Measurements from ENCODE around the gene RFLNA. TPM values are rescaled to one million over a fixed set of nuclear protein-coding genes. Genes with fewer than 3 reads are reported as not detected.
"Not testable (repeated sequence)": the region's sequence is repeated elsewhere in the genome, so short reads cannot be mapped to it uniquely, and the experiment has no call there.

Gene RFLNA
- polyA plus RNA-seq, 1 donor: 5.0 TPM

GRCh38 chr12:124281309-124281708 is 13.6 kb upstream of the RFLNA start:
- no peak for DNase-seq

GRCh38 chr12:124282287-124282686 is 12.6 kb upstream of the RFLNA start:
- DNase-seq: no peak

DNA sequence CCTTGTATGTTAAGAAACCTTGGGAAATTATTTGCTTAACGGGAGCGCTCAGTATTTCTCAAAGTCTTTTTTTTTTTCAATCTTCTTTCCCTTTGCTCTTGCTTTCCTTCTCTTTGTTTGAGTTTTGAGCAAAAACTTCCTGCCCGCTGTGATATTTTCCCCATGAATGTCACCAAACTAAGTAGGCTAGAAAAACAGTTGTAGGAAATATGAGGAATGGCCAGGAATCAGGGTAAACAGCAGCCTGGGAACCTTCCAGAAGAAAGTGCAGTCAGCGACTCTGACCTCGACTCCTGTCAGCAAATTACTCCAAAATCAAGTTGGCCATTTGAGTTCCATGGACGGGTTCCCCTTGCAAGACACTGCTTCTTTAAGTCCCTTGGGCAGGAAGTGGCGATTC is 11.6 kb upstream of the RFLNA start:
- no peak for DNase-seq

DNA sequence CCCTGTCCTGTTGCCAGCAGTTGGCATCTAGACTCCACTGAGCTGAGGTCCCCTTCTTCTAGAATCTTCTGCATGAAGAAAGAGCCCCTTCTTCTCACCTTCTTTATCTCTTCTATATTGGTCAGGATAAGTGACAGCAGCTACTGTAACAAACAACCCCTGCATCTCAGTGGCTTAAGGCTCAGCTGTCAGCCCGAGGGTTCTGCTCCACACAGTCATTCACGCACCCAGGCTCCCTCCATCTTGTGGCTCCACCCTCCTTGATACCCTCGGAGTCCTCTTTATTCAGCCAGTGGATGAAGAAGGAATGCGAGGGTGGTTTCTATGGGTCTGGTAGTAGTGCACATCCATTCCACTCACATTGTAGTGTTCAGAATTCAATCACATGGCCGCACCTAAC is 10.5 kb upstream of the RFLNA start:
- no peak for DNase-seq

DNA sequence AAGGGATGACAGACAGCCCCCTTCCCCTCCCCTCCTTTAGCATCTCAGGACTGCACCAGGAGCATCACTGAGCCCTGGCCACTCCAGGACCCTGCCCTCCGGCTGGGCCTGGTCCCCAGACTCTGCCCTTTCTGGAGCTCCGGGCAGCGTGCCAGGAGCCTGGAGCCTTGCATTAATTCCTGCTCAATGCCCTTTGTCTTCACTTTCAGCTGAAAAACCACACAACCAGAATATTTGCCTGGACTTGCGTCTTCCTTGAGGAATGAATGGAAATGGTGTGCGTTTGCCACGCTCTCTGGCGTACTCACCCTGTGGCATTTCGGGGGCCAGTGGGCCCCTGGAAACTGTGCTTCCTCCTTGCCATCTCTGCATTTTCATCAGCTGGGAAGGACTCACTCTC is 8.5 kb upstream of the RFLNA start:
- no peak for DNase-seq

DNA sequence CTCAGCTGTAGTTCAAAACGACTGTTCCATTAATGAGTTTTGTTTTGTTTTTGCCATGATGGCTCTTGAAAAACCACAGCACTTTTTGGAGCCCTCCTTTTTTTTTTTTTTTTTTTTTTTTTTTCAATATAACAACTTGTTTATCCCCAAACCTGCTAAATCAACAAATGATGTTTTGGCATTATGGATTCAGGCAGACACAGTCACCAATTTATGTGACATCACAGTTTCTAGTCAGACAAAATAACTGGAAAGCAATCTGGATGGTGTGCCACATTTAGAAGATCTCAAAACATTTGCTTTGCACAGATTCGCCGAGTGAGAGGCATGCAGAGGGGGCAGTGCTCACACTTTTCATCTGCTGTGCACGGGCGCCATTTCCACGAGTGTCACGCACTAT is 7.9 kb upstream of the RFLNA start:
- DNase-seq: no peak

- no peak for DNase-seq
Observed at GRCh38 chr12:124289634-124290600, 5.0 kb upstream of the RFLNA start.

DNA sequence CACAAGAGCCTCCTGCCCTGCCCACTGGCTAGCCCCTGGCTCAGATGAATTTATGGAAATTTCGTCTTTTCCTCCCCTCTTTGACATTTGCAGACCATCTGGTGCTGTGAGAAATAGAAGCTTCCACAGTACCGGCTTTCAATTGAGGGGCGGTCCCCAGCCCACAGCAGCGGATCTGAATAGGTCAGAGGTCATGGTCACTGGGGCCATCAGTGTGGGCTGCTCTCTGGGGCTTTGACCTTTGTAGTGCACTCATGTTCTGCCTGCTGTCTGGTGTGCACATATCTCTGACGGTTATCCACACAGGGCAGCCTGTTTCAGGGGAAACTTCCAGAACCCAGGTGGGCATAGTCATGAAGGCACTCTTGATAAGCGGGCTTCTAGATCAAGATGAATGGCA is 2.5 kb upstream of the RFLNA start:
- DNase-seq: no peak

- DNase-seq: no peak
Observed at GRCh38 chr12:124293286-124294003, 1.4 kb upstream of the RFLNA start.

DNA sequence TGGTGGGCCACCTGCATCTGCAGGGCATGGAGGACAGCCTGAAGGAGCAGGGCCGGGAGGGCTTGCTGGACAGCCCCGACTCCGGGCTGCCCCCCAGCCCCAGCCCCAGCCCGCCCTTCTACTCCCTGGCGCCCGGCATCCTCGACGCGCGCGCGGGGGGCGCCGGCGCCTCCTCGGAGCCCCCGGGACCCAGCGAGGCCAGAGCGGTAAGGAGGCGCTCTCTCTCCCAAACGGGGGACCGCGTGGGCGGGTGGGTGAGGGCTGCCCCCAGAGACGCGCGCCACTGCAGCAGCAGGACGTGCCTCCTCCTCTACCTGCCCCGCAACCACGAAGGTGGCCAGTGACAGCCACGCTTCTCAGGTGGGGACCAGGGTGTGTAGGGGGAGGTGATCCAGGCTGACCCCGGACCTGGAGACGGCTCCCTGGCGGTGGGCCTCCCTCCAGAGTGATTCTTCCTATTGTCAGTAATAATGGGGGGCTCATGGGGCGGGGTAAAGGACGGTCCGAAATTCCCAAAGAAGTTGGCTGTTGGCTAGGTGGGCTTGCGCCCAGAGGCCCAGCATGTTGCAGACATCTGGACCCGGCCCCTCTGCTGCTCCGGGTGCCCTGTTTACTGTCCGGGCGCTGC is 652 bp downstream of the RFLNA start:
- no peak for DNase-seq

GRCh38 chr12:124296295-124296915 is 1.5 kb downstream of the RFLNA start:
- no peak for DNase-seq

DNA sequence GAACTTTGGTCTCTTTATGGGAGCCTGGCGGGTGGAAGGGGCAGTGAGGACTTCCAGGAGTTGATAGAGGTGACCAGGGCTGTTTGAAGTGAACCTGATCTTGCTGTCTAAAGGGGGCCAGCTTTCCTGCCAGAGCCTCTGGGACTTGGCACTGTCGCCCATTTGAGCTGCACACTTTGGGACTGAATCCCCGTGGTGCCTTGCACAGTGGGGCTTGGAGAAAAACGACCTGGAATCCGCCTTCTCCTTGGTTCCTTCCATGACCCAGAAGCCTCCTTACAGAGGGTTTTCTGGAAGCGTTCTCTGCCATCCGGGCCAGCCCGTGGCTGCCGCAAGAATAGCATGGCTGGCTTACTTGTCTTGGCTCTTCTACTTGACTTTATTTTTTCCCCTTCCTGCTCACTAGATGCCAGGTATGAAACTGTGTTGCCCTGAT is 2.0 kb downstream of the RFLNA start:
- no peak for DNase-seq

- DNase-seq: no peak
Observed at GRCh38 chr12:124297389-124297788, 2.5 kb downstream of the RFLNA start.

GRCh38 chr12:124297856-124298255 is 3.0 kb downstream of the RFLNA start:
- no peak for DNase-seq

DNA sequence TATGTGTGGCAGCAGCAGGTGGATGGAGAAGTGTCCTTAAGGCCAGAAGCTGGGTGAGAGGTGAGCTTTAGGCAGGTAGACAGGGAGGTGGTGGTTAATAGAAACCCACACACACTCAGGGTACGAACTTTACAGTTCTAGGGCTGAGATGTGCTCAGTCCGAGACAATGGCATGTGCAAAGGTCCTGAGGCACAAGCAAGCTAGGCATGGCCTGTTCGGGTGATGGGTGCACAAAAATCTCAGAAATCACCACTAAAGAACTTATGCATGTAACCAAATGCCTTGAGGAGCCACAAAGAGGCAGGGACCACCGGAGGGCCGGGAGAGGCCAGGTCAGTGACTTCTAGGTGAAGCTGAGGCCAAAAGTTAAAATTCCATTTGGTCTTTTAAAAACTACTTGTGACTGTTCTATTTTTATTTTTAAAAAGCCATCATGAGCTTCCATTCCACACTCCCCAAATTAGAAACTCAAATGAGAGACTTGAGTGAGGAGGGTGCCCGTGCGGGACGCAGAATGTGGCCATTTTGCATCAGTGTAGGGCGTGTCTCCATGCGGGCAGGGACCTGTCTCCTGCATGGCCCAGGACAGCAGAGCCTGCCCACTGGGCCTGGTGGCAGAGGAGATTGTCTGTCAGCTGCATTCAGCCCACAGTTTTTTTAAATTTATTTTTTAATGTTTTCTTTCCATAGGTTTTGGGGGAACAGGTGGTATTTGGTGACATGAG is 4.0 kb downstream of the RFLNA start:
- DNase-seq: no peak

DNA sequence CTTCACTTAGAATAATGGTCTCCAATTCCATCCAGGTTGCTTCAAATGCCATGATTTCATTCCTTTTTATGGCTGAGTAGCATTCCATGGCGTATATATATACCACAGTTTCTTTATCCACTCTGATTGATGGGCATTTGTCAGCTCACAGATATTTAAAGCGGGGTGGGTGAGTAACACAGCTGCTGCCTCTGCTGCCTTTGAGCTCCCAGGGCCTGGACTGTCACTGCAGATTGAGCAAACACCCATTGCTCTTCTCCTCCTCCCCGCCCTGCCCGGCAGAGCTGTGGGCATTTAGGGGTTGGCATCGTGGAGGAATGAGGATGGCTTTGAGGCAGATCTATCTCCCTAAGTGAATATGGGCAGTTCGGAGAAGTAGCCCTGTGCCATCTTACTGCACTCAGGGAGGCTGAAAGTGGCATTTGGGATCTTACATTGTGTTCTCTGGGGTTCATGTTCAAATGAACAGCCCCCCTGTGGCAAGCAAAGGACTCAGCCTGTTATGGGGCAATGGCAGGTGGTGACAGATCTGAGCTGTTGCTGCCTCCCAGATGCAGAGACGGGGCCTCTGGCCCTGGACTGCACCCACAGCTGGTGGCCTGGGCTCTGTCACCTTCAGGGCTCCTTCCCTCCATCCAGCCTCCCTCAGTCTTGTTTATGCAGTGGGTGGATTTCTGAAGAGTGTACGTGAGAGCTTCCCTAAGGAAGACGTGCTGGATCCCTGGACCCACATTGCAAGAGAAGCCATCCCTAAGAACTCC is 4.9 kb downstream of the RFLNA start:
- DNase-seq: no peak

DNA sequence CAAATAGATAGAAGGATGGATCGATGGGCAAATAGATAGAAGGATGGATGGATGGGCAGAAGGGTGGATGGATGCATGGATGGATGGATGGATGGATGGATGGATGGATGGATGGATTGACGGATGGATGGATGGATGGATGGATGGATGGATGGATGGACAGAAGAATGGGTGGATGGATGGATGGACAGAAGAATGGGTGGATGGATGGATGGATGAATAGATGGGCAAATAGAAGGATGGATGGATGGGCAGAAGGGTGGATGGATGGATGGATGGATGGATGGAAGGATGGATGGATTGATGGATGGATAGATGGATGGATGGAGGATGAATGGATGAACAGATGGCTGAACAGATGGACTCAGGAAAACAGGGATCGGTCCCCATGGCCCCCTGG is 5.8 kb downstream of the RFLNA start:
- not testable (repeated sequence) for DNase-seq

- DNase-seq: no peak
Observed at GRCh38 chr12:124301084-124301654, 6.3 kb downstream of the RFLNA start.

- no peak for DNase-seq
Observed at GRCh38 chr12:124302241-124302806, 7.4 kb downstream of the RFLNA start.
